GM12891 (cell line): ENCODE data around the gene NEK5.

Source experiments
- POLR2AphosphoS5 ChIP-seq: IDR thresholded peaks from 2 replicates; pipeline ENCODE4 v1.6.1; 2011; ENCODE audit warnings: low read depth, low read length, control low read depth
- SPI1 ChIP-seq: IDR thresholded peaks from 2 replicates; pipeline ENCODE4 v1.6.1; 2011; ENCODE audit warnings: low read depth, low read length, control low read depth
- TAF1 ChIP-seq: IDR thresholded peaks from 2 replicates; pipeline ENCODE4 v1.6.1; 2011; ENCODE audit warnings: low read depth, low read length, control low read depth

DNA sequence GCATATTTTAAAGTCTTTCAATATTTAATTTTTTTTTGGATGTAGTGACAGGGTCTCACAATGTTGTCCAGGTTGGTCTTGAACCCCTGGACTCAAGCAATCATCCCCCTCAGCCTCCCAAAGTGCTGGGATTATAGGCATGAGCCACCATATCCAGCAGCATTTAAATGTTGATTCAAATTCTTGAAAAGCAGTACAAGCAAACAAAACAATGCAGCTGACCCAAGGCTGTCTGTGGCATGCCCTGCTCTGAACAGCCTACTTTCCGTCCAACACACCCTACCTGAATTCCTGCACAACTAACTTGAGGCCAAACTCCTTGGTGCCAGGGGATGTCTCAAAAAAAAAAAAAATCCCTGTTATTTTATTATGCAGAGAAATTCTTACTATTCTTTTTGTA, 23.0 kb downstream of the NEK5 start:
- TF ChIP-seq TAF1 = no peak
- no peak for TF ChIP-seq POLR2AphosphoS5
- TF ChIP-seq SPI1 = no peak
